T follicular helper cell (primary cell): ENCODE data around the gene OBI1.

Experiments
- DNase-seq: peaks from one replicate; pipeline ENCODE4 v3.0.0-alpha.2; 2020; ENCODE audit warnings: low read depth

The OBI1 gene

DNA sequence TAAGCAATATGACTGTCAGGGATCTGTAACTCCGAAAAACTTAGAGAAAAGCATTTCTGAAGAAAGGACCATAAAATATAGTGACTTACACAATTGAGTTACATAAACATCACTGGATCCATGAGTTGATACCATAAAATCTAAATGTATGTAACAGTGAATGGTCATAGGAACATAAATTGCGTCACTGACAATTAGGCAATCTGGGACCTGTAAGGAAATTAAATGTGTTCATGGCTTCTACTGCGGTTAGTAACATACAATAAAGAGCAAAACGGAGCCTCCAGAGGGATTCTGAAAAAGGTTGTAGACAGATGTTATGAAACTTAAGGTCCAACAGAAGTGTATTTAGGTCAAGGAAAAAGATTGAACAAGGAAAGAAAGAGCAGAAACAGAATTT lies 82.7 kb downstream of the OBI1 start:
- DNase-seq = no peak

DNA sequence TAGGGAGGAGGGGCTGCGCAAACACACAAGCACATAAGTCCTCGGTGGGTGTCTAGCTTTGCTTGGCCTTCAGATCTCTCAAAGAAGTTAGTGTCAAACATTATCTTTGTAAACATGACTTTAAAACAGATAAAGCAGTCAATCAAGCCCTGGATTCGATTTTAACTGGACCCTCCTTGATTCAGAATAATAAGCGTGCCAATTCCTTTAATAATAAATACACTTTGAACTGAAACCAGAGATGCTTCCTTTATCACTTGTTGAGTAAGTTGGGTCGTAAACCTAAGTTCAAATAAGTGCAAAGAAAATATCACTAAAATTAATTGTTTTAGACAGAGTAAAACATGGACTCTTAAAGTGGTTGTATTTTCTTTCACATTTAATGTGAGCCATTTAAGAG lies 86.5 kb downstream of the OBI1 start:
- no peak for DNase-seq

DNA sequence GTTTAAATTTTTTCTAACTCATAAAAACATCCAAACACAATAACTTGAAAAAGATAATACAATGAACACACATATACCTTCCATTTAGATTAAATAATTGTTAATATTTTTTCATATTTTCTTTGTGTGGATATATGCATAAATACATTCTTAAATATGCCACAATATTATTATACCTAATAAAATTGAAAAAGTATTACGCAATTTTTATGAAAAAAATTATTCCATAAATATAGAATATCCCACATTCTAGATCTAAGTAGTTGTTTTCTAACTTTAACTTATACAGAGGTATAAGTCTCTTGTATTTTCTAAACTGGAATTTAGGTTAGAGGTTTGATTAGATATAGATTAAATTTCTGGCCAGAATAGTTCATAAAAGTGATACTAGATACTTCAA lies 89.9 kb downstream of the OBI1 start:
- DNase-seq = no peak

DNA sequence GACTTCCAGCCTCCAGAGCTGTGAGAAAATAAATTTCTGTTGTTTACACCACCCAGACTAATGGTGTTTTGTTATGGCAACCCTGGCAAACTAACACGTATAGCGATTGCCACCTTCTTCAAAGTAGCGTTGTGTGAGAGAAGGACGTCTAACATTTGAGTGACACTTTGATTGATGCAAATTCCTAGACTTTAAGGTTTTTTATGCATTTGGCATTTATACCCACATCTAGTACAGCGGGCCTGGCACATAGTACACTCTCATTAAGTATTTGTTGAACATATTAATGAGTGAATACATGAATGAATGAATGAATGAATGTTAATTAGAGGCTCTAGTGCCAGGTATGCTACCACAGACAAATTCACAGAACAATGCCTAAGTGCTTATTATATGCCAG lies 92.3 kb downstream of the OBI1 start:
- DNase-seq = no peak
